ENCODE results near the gene PSKH1. TPM values are rescaled to one million over a fixed set of nuclear protein-coding genes. Genes with fewer than 3 reads are reported as not detected.

Gene PSKH1
- total and polyA plus RNA-seq, 10 donors, result 5.0 to 31.3 (median 20.5) TPM

- intact Hi-C loops (cut with DNase I; ENCODE audit: low total_unique reads), result no loop called here
- 70 to 81% (median 76%) methylated on average over 10 to 11 of the region's 11 CpGs for WGBS, 5 donors
- Histone ChIP-seq H3K9me3 (no peaks in the 10 kb centered on the region), H3K4me3 (peak overlapping the region in 1 of 8 donors; percentile 74), H3K27ac (peak overlapping the region in 5 of 8 donors; percentile 7 to 92 (median 87)), H3K4me1 (peaks cover 35 to 83% (median 56%) of the 10 kb centered on the region in 6 donors), H3K27me3 (replicated peaks in 1 of 7) (no peaks in the 10 kb centered on the region), H3K36me3 (peaks cover 0 to 27% (median 18%) of the 10 kb centered on the region in 6 donors)
- no peak for DNase-seq
- TF ChIP-seq POLR2AphosphoS5 (IDR thresholded peaks at IDR 0.05), result no peak
- no peak for TF ChIP-seq CTCF (IDR thresholded peaks at IDR 0.05 in 8 of 11, conservative IDR thresholded peaks at IDR 0.05 in 3 of 11)
- TF ChIP-seq POLR2A (IDR thresholded peaks at IDR 0.05), result no peak
Observed at GRCh38 chr16:67965668-67966548, 72.9 kb downstream of the PSKH1 start.

GRCh38 chr16:67966549-67967182 is 73.6 kb downstream of the PSKH1 start:
- Histone ChIP-seq H3K27ac (peak overlapping the region in 6 of 8 donors; percentile 19 to 92 (median 88)), H3K4me1 (peaks cover 35 to 76% (median 50%) of the 10 kb centered on the region in 6 donors), H3K27me3 (replicated peaks in 1 of 7) (no peaks in the 10 kb centered on the region), H3K4me3 (peak overlapping the region in 5 of 8 donors; percentile 66 to 96 (median 82)), H3K9me3 (no peaks in the 10 kb centered on the region), H3K36me3 (peaks cover 0 to 20% (median 11%) of the 10 kb centered on the region in 6 donors)
- TF ChIP-seq CTCF (IDR thresholded peaks at IDR 0.05 in 8 of 11, conservative IDR thresholded peaks at IDR 0.05 in 3 of 11) (no peak), POLR2A (IDR thresholded peaks at IDR 0.05) (no peak), POLR2AphosphoS5 (IDR thresholded peaks at IDR 0.05) (peak in 2 of 3 donors; percentile 18 to 26)
- DNase-seq, result peak; percentile 71
- WGBS, 5 donors, result 54 to 74% (median 67%) methylated on average over 3 of the region's 3 CpGs
- intact Hi-C loops (cut with DNase I; ENCODE audit: low total_unique reads), result no loop called here

GRCh38 chr16:67967183-67967957 is 74.3 kb downstream of the PSKH1 start:
- peak overlapping the region; percentile 66 to 96 (median 84) for H3K4me3 ChIP-seq
- TF ChIP-seq POLR2A (IDR thresholded peaks at IDR 0.05) (no peak), CTCF (IDR thresholded peaks at IDR 0.05 in 8 of 11, conservative IDR thresholded peaks at IDR 0.05 in 3 of 11) (no peak), POLR2AphosphoS5 (IDR thresholded peaks at IDR 0.05) (no peak)
- 14 to 34% (median 23%) methylated on average over 18 of the region's 18 CpGs for WGBS, 5 donors
- H3K36me3 ChIP-seq, result peaks cover 0 to 13% (median 7%) of the 10 kb centered on the region in 6 donors
- peak; percentile 67 for DNase-seq
- H3K9me3 ChIP-seq, result no peaks in the 10 kb centered on the region
- H3K27me3 ChIP-seq (replicated peaks in 1 of 7), result no peaks in the 10 kb centered on the region
- peaks cover 32 to 69% (median 47%) of the 10 kb centered on the region in 6 donors for H3K4me1 ChIP-seq
- intact Hi-C loops (cut with DNase I; ENCODE audit: low total_unique reads), result no loop called here
- peak overlapping the region; percentile 84 to 92 (median 88) for H3K27ac ChIP-seq
